Heart left ventricle (tissue), 16 donors: ENCODE results near the gene GGACT. TPM values are rescaled to one million over a fixed set of nuclear protein-coding genes. Genes with fewer than 3 reads are reported as not detected.

Experiments used
- ATAC-seq, 4 donors: fragments of 200-7000 bp; cut with Tn5 transposase; one replicate each; pipeline ENCODE4 v1.9.1; 2020 to 2022; ENCODE audit warnings: moderate library complexity in 4 of 4, mild to moderate bottlenecking in 3 of 4, moderate number of reproducible peaks in 1 of 4
- DNase-seq, 5 donors: peaks; one replicate each; pipeline ENCODE4 v3.0.0-alpha.2; 2020
- H3K27ac ChIP-seq, 12 donors: fragments of 200-600 bp; sonication (generic) in 4 of 12; one replicate each; pipeline versions ENCODE4 v1.5.0 to v1.8.0; 2016 to 2022; ENCODE audit warnings: mild to moderate bottlenecking in 2 of 12
- H3K27me3 ChIP-seq, 9 donors: fragments of 200-600 bp; sonication (generic) in 2 of 9; one replicate each; pipeline versions ENCODE4 v1.5.1 to v1.8.0; 2016 to 2022; ENCODE audit warnings: mild to moderate bottlenecking in 3 of 9
- H3K36me3 ChIP-seq, 9 donors: fragments of 200-600 bp; sonication (generic) in 2 of 9; one replicate each; pipeline versions ENCODE4 v1.5.0 to v1.8.0; 2018 to 2022; ENCODE audit warnings: mild to moderate bottlenecking in 2 of 9
- H3K4me1 ChIP-seq, 12 donors: fragments of 200-600 bp; sonication (generic) in 4 of 12; one replicate each; pipeline versions ENCODE4 v1.5.0 to v1.8.0; 2016 to 2022; ENCODE audit warnings: mild to moderate bottlenecking in 3 of 12
- H3K4me3 ChIP-seq, 12 donors: fragments of 200-600 bp; sonication (generic) in 4 of 12; one replicate each; pipeline versions ENCODE4 v1.5.0 to v1.8.0; 2017 to 2022; ENCODE audit warnings: mild to moderate bottlenecking in 9 of 12, moderate library complexity in 4 of 12
- H3K9me3 ChIP-seq, 12 donors: fragments of 200-600 bp; sonication (generic) in 4 of 12; one replicate each; pipeline versions ENCODE4 v1.5.0 to v1.8.0; 2016 to 2022; ENCODE audit warnings: mild to moderate bottlenecking in 1 of 12
- CTCF ChIP-seq, 12 donors: fragments of 200-600 bp; sonication (generic) in 4 of 12; IDR thresholded peaks; one replicate each; pipeline versions ENCODE4 v1.5.0 to v1.8.0; 2018 to 2022; ENCODE audit warnings: antibody characterized with exemption in 12 of 12, mild to moderate bottlenecking in 5 of 12
- POLR2A ChIP-seq, 2 donors: fragments of 450-650 bp; IDR thresholded peaks; one replicate each; pipeline ENCODE4 v1.6.1; 2017; ENCODE audit warnings: antibody characterized with exemption in 2 of 2, mild to moderate bottlenecking in 2 of 2, moderate library complexity in 2 of 2
- WGBS, 4 donors: extraction: QIAGEN DNeasy Blood & Tissue Kit in 2 of 4; methylation state at CpG; one replicate each; pipeline versions ENCODE4 v1.1.5 to v1.1.7; 2013 to 2018; 5-methylcytosine and 5-hydroxymethylcytosine counted together
- intact Hi-C, 10 donors: fragments of 100-400 bp; cut with DNase I; formaldehyde crosslinking; loops; one replicate each; pipeline versions ENCODE4 v1.11.1 to v1.14.2; 2022
- polyA plus RNA-seq, 2 donors: library from polyadenylated mRNA; stranded (reverse); fragments of 200-250 nt; gene quantifications; one replicate each; pipeline ENCODE4 v1.2.3, GENCODE V29; 2013
- total RNA-seq, 9 donors: library from RNA; depleted of rRNA in 2 of 9; stranded (reverse); fragments of >200 nt in 2 of 9; fragmentation: NEBNext Ultra II Directional in 3 of 9; extraction: Animal tissue kit (Norgen Biotek cat#: 25700) in 3 of 9; gene quantifications; one replicate each; pipeline versions ENCODE4 v1.1.0 to v1.2.4, GENCODE V29; 2016 to 2023
- donor health status: ischemic (EF 13 %, LVEDD 7.1; RV severe dilation, severe dysfunction).
- donor health status: healthy with polysubstance abuse.
- donor health status: DM: no; HTN: yes; CAD: no.
- donor health status: DM: no; HTN: no; CAD: no.
- donor health status: ischemic (EF 25% LVEDD 6.9; RV normal size, moderate dysfunction).
- donor health status: ischemic (EF 25% LVEDD 5.7; RV mildly dilated, moderate dysfunction).
- donor health status: healthy.
- donor health status: DM: yes; HTN: yes; CAD: no.
- donor health status: ischemic (EF 35%, LVEDD 5.7; RV mildly dilated, moderate dysfunction).
- donor health status: nonischemic (EF 11% LVEDD 7.7; RV severe dilation, severe dysfunction).
- donor health status: DM: yes; HTN: yes; CAD: no.
- donor health status: PGD.
- donor health status: ischemic (EF 29% LVEDD 5.4; RV normal size, mild dysfunction).
- donor health status: nonischemic (EF 23%, LVEDD 6.1; RV moderate dilation, normal function).

Gene GGACT
- total and polyA plus RNA-seq, 11 donors = 0.34 to 3.9 (median 1.3) TPM

GRCh38 chr13:100596516-100596915 is 7.9 kb upstream of the GGACT start:
- WGBS, 4 donors = 85 to 100% (median 94%) methylated on average over 2 of the region's 2 CpGs
- no peaks in the 10 kb centered on the region for H3K27me3 ChIP-seq

GRCh38 chr13:100594731-100595130 is 6.1 kb upstream of the GGACT start:
- WGBS, 4 donors = 64 to 84% (median 74%) methylated on average over 4 of the region's 4 CpGs
- no peak for TF ChIP-seq POLR2A (IDR thresholded peaks at IDR 0.05)
- TF ChIP-seq CTCF (IDR thresholded peaks at IDR 0.05) = peak in 2 of 12 donors; percentile 7 to 10

More at GRCh38 chr13:100596516-100596915, 7.9 kb upstream of the GGACT start:
- ATAC-seq (no peak), DNase-seq (no peak)
- TF ChIP-seq POLR2A (IDR thresholded peaks at IDR 0.05) (no peak), CTCF (IDR thresholded peaks at IDR 0.05) (no peak)
- Histone ChIP-seq H3K27ac (no peak overlapping the region), H3K4me1 (no peaks in the 10 kb centered on the region), H3K9me3 (no peaks in the 10 kb centered on the region), H3K36me3 (no peaks in the 10 kb centered on the region), H3K4me3 (no peak overlapping the region)
- intact Hi-C loops = loop anchor here in 1 of 10 donors (5.0 kb wide), 1 partner anchor 684 kb away; no protein-coding TSS in a partner anchor

GRCh38 chr13:100594255-100594654 is 5.7 kb upstream of the GGACT start:
- Histone ChIP-seq H3K36me3 (no peaks in the 10 kb centered on the region), H3K27me3 (no peaks in the 10 kb centered on the region), H3K9me3 (no peaks in the 10 kb centered on the region), H3K27ac (no peak overlapping the region), H3K4me1 (peaks cover 0 to 1% (median 0%) of the 10 kb centered on the region in 12 donors), H3K4me3 (no peak overlapping the region)
- DNase-seq = no peak
- TF ChIP-seq CTCF (IDR thresholded peaks at IDR 0.05) = no peak
- intact Hi-C loops = no loop called here
- 64 to 73% (median 68%) methylated on average over 9 of the region's 9 CpGs for WGBS, 4 donors
- ATAC-seq = no peak

More at GRCh38 chr13:100594731-100595130, 6.1 kb upstream of the GGACT start:
- no peaks in the 10 kb centered on the region for H3K9me3 ChIP-seq
- ATAC-seq (no peak), DNase-seq (no peak)
- intact Hi-C loops = loop anchor here in 1 of 10 donors (5.0 kb wide), 1 partner anchor 682 kb away; no protein-coding TSS in a partner anchor
- no peaks in the 10 kb centered on the region for H3K27me3 ChIP-seq
- H3K4me1 ChIP-seq = no peaks in the 10 kb centered on the region
- H3K27ac ChIP-seq = no peak overlapping the region
- no peaks in the 10 kb centered on the region for H3K36me3 ChIP-seq
- H3K4me3 ChIP-seq = no peak overlapping the region

GRCh38 chr13:100589178-100589725 is 663 bp upstream of the GGACT start:
- 50 to 65% (median 55%) methylated on average over 6 of the region's 6 CpGs for WGBS, 4 donors
- TF ChIP-seq CTCF (IDR thresholded peaks at IDR 0.05) = no peak
- no peak for TF ChIP-seq POLR2A (IDR thresholded peaks at IDR 0.05)
- Histone ChIP-seq H3K4me3 (peak overlapping the region in 9 of 12 donors; percentile 57 to 81 (median 71)), H3K9me3 (no peaks in the 10 kb centered on the region), H3K4me1 (peaks cover 0 to 18% (median 5%) of the 10 kb centered on the region in 12 donors), H3K27ac (peak overlapping the region in 1 of 12 donors; percentile 88), H3K36me3 (no peaks in the 10 kb centered on the region), H3K27me3 (no peaks in the 10 kb centered on the region)
- DNase-seq (no peak), ATAC-seq (peak in 3 of 4 donors; percentile 5 to 42 (median 39))
- intact Hi-C loops = loop anchor here in 1 of 10 donors (5.0 kb wide), 1 partner anchor 937 kb away; no protein-coding TSS in a partner anchor
